SIG-M5 treated with dmso at 0.1 percent for 504 hours (cell line): ENCODE data around the gene EHMT2.

Experiments
- DNase-seq: peaks from one replicate; lab custom pipeline; 2025; ENCODE audit not compliant: unreplicated experiment; lab: John Stamatoyannopoulos, UW

The EHMT2 gene

DNA sequence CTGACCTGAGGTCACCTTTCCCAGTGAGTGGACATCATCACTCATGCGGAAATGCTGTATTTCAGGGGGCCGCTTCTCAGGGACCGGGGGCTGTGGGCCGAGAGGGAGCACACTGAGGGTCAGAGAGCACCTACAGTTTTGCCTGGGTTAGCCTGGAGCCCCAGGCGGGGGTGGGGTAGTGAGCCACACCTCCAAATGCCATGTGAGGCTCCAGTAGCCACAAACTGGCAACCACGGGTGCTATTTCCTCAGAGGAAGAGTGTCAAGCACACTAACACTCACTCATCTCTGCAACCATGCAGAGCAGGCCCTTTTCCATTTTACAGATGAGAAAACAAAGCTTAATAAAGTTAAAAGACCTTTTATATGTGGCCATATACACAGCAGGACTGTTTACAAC is 4.7 kb downstream of the EHMT2 start:
- no peak for DNase-seq

DNA sequence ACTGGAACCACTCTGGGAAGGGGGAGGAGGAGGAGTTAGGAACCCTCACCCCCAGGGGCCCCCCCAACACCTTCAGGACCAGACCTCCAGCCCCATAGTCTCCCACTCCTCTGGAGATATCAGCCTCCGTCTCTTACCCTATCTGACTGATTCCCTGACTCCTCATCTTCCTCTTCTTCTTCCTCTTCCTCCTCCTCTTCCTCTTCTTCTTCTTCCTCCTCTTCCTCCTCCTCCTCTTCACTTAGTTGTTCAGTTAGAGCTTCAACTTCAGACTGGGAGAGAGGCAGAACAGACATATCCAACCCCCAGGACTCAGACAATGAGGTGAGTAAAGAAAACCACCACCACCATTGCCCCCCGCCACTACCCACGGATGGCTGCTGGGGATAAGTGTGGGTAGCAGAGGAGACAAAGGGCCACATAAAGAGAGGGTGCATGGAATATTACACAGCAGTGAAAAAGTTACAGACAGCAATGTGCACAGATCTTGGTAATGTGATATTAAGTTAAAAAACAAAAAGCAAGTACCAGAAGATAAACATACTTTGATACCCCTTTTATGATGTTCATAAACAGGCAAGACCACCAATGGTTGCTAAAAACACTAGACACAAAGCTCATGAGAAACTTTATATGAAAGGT is 8.0 kb downstream of the EHMT2 start:
- DNase-seq = no peak

DNA sequence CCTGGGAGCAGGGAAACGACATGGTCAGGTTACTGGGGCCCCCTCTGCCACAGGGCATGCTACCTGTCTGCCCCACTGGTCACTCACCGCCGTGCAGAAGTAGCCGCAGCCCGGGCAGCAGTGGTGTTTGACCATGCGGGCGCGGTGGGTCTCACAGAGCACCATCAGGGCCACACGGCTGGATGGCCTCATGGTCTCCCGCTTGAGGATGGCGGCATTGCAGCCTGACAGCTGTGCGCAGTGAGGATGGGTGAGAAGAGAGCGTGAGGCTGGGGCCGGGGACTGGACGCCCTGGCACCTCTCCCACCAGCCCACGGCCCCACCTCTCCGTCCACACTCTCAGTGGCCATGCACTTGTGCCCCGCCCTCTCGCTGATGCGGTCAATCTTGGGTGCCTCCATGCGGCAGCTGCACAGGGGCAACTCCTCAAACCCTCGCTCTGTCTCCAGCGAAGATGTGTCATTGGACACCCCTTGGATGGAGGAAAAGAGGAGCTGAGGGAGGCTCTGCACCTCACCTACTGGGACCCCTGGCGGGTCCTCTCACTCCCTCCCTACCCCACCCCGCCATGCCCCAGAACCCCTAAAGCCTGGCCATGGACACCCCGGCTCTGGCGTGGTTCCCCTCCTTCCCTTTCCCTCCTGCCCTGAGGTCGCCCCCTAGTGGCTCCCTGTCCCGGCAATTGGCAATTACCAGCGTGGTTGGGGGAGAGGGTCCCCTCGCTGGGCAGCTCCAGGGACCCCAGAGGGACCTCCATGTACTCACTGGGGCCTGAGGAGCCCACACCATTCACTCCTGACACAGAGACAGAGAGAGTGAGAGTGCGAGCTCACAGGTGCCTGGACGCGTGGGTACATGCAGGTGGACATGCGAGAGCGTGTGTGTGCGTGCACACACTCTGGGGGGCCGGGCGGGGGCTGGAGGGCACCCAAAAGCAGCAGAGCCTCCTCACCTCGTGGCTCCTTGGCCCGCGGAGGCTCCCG is 8.9 kb downstream of the EHMT2 start:
- DNase-seq = no peak

DNA sequence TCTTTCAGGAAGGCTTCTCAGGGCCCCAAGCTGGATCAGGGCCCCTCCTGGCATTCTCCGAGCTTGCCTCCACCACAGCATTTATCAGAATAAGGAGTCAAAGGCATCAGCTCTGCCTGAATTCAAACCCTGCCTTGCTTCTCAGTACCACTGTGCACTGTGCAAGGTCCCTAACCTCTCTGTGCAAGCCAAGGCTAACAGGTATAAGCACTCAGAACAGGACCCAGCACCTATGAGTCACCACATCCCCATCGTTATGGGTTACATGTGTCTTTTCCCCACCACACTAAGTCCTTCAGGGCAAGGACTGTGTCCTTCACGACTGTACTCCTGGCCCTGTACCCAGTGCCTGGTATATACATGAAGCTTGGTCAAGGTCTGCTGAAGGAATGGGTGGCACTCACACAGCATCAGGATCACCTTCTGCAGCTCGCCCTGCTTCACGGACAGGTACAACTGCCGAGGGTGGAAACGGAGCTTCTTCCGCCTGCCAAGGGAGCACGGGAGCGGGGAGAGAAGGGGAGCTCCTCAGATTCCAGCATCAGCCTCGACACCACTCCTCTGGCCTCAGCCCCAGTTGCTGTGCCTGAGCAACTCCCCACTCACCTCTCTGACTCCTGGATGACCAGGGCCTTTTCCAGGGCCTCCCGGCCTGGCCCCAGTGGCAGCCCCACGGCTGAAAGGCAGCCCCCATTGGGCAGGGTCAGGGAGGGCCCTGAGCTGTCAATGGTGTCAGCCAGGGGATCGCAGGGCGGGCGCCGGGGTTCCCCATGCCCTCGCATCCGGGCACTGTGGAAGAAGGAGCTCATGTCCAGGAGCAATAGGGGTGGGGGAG is 10.1 kb downstream of the EHMT2 start:
- no peak for DNase-seq

DNA sequence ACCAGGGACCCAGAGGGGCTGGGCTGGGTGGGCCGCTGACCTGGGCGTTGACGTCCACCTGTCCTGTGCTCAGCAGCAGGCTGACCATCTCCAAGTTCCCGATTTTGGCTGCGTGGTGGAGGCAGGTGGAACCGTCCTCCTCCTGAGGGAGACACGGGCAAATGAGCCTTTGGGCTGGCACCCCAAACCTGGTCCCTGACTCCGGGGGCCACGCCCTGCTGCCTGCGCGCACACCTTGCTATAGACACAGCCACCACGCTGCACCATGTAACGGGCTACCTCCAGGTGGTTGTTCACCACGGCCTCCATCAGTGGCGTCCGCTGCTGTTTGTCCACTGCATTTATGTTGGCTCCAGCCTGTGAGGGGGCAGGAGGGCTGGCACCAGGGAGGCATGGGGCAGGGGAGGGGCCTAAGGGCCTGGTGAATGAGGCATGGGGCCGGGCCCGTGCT is 10.9 kb downstream of the EHMT2 start:
- DNase-seq = no peak

DNA sequence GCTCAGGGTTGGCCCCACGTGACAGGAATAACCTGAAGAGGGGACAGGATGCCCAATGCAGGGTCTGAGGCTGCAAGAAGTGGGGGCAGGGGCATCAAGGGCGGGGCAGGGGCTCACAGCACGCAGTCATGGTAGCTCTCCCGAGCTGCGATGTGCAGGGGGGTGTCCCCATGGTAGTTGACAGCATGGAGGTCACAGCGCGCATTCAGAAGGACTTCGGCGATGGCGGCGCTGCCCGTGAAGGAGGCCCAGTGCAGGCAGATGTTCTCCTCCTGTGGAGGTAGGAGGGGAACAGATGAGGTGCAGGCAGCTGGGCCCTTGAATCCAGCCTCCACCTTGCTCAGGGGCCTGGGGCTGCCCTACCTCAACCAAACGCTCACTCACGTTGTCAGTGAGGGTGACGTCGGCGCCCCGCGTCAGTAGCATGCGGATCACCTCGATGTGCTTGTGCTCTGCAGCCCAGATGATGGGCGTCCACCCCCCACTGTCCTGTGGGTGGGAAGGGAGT is 12.9 kb downstream of the EHMT2 start:
- no peak for DNase-seq

DNA sequence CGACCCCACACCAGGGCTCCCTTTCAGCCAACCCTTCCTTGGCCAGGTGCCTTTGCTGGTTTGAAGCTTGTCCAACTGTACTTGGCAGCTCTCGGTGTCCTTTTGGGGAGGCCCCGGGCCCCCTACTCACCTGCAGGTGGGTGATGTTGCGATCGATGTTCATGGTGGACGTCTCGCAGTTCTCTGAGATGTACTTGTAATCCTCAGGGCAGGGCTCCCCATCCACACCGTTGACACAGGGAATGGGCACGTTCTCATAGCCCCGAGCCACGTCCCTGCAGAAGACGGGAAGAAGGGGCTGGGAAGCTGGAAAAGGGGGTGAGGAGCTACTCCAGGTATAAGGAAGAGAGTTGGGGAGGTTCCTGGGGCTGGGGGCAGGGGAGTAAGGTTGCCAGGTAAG is 13.8 kb downstream of the EHMT2 start:
- no peak for DNase-seq

DNA sequence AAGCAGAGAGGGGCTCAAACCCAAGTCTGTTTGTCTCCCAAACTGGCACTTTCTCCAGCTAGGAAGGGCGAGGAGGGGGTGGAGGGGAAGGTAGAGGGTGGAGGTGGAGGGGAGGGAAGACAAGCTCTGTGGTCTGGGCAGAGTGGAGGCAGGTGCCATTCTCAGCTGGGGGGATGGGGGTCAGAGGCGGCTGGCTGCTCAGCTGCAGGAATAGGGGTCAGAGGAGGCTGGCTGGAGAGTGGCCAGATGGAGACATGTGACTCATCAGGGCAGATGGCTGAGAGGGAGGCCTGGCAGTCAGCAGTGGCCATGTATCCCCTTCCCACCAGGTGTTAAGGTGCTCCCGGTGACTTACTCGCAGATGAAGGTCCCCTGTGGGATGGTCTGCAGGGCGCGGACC is 15.2 kb downstream of the EHMT2 start:
- no peak for DNase-seq

DNA sequence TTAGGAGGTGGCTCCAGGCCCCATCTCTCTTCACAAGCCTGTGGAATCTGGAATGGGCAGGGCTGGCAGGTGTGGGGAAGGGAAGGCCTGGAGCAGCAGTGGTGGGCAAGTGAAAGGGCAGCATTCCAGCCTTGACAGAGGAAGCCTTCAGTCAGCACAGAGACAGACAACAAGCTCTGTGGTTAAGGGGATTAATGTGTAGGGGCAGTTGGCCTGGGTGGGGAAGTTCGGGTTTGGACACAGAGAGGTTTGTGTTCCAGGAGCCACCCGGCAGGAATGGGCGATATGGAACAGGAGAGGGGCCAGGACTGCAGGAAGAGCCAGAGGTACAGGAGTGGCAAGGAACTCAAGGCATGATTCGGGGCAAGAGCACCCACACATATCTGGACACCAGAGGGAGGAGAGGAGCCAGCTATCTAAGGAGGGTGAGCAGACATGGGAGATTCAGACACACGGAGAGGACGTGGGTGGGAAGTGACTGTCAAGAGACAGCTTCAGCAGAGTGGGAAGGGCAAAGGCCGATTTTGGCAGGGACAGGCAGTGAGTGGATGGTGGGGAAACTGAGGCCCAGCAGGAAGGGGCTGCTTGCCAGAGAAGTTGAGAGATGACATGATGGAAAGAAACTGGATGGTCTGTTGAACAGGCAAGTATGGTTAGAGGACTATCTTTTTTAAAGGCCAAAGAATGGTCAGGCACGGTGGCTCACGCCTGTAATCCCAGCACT is 16.2 kb downstream of the EHMT2 start:
- DNase-seq = no peak

DNA sequence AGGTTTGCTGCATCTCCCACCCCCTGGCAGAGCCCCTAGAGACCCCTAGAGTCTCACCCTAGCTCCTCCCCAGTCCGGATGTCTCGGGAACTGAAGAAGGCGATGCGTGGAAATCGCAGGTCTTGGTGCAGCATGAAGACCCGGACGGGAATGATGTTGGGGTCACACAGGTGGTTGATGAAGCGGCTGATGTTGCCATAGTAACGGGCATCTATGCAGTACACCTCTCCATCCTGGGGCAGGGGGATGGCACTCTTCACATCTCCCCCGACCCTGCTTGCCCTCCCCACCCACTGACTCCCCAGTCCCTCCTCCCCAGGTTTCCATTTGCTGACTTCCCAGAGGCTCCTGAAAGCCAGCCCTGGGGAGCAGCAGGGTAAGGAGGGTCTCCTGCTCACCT is 16.9 kb downstream of the EHMT2 start:
- no peak for DNase-seq

DNA sequence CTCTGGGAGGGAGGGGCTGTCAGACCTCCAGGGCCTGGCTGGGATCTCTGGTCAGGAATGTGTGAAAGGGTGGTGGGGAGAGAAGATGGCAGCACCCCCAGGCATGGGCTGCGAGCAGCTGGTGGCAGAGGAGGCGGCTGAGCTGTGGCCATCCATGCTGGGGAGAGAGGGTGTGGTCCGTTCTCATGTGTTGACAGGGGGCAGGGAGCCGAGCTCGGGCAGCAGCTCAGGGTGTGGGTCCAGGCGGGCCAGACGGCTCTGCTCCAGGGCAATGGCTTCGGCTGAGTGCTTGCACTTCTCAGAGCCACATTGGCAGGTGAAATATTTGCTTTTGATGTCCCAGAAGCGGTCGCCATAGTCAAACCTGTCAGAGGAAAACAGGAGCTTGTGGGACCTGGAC is 17.6 kb downstream of the EHMT2 start:
- DNase-seq = no peak

DNA sequence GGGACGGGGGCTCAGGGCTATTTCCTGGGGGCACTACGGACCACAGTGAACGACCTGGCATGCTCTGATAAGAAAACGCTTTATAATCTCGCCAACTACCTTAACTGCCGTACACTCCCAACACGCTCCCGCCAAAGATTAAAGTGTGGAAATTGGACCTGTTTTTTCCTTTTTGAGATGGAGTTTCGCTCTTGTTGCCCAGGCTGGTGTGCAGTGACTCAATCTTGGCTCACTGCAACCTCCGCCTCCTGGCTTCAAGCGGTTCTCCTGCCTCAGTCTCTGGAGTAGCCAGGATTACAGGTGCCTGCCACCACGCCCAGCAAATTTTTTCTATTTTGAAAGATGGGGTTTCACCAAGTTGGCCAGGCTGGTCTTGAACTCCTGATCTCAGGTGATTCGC is 18.4 kb downstream of the EHMT2 start:
- no peak for DNase-seq

DNA sequence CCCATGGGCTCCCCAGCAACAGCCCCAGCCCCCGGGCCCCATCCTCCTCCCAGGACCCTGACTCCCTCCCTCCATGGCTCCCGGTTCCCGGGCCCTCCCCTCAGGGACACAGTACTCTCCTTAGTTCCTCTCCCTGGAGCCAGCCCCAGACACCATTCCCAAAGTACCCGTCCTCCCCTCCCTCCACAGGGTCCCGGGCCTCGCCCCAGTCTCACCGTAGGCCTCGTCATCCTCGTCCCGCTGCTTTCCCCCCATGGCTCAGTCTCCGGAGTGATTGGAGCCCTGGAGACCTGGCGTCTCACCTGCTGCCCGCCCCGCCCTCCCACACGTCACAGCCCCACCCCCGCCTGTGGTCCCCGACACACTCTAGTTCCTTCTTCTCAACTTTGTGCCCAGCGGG is 18.8 kb downstream of the EHMT2 start, which contains the start of gene SLC44A4:
SLC44A4 (minus strand) TSS at position 272 of the 400 bp plus-strand sequence; CDS start at position 255, 17 bp downstream.
- DNase-seq = no peak

DNA sequence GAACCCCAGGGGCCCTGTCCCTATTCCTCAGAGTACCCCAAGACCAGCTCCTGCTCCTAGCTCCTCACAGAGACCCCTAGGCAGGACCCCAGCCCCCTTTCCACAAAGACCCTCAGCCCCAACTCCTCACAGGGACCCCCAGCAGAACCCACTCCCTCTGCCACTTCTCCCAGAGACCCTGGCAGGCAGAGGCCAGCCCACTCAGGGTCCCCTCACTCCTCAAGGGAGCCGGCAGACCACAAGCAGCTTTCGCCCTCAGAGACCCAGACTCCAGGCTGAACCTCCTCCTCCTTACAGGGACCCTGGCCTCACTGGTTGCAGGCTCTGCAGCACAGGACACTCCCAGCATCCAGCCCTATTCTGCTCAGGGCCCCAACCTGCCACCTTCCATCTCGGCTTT is 19.3 kb downstream of the EHMT2 start:
- no peak for DNase-seq

DNA sequence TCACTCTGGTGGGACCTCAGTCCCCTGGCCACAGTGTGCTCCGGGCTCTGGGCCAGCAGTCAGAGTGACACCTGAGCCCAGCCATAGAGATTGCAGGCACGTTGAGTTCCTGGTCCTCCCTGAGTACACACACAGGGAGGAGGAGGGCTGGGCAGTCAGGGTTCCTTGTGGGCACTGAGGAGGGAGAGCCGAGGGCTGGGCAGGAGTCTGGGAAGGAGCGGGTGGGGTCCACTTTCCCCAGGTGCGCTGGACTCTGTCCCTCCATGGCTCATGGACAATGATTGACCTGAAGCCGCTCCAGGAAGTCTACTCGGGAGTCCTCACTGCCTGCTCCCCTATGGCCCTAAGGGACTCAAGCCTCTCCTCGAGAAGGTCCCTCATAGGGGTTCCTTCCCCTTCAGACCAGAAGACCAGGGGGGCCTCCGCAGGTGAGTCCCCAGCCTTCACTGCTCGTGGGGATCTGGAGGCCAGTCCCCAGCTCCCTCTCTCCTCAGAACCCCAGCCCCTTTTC is 19.8 kb downstream of the EHMT2 start:
- no peak for DNase-seq

DNA sequence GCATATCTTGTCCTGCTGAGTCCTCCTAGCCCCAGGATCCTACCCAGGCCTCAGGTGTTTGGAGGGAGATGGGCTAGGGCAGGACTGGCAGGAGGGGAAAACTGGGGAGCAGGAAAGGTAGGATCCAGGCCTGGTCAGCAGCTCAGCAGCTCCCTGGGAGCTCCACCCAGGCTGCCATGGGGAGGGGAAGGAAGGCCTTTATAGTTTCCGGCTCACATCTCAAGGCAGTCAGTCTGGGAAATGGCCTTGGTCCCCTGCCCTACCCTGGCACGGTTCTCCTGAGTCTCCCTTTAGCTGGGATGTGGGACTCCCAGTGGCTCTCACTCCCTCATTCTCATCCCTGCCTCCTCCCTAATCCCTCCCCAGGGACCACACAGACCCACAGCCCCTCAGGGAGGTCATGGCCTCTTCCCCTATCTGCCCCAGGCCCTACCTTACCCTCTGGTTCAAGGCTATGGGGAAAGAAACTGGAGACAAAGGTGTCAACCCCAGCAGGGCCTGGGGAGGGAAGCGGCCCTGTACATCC is 20.3 kb downstream of the EHMT2 start:
- no peak for DNase-seq

DNA sequence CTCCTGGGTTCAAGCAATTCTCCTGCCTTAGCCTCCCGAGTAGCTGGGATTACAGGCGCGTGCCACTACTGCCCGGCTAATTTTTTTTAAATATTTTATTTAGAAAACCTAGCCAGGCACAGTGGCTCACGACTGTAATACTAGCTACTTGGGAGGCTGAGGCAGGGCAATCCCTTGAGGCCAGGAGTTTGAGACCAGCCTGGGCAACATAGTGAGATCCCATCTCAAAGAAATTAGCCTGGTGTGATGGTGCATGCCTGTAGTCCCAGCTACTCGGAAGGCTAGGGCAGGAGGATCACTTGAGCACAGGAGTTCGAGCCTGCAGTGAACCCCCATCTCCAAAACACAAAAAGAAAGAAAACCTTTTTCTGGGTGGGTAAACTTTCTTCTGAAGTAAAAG is 21.1 kb downstream of the EHMT2 start:
- no peak for DNase-seq

DNA sequence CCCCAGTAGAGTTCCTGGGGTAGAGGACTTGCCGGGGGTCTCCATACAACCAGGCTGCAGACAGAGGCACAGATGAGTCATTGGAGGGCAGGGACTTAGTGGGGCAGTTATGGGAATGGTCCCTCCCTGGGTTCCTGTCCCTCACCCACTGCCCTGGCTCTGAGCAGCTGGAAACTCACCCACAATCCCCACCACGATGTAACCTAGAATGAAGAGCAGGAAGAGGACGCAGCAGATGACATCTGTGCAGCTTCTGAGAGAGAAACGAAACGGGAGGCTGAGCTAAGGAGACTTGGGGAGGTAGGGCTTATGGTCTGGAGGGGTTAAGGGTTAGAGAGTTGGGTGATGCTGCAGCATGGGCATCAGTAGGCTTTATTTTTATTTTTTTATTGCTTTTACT is 21.6 kb downstream of the EHMT2 start:
- no peak for DNase-seq

DNA sequence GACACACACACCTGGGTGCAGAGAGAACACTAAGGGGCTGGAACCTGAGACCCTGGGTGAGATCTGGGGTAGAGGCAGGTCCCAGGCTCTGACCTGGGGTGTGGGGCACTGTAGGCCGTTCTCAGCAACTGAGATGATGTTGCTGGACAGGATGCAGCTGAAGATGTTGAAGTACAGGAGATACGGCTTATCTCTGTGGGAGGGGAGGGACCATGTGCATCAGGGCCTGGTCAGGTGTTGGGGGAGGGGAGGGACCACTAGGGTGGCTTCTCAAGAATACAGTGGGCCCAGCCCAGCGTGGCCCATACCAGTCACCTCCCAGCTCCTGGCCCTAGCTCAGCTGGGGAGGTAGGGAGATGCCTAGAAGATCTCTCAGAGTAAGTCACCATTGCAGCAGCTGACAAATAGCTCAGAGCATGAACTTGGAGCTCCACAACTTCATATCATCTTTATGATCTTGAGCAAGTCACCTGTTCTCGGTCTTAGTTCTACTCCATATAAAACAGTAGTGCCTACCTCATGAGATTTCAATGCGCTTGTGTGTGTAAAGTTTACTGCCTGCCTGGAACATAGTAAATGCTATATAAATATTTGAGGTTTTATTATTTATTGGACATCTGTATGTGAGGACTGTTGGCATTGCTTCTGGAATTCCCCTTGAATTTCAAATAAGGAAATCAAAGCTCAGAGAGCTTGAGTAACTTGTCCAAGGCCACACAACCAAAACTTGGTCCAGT is 22.5 kb downstream of the EHMT2 start:
- peak; percentile 18 for DNase-seq
